Urinary bladder (tissue), 4 donors: ENCODE measurements around the gene PRRT2. TPM values are rescaled to one million over a fixed set of nuclear protein-coding genes. Genes with fewer than 3 reads are reported as not detected.

Source experiments
- DNase-seq: peaks from one replicate; pipeline ENCODE4 v3.0.0-alpha.2; 2015; ENCODE audit errors: extremely low spot score
- H3K27ac ChIP-seq: one replicate; pipeline ENCODE4 v1.5.1; 2013; ENCODE audit warnings: low read depth, mild to moderate bottlenecking, moderate library complexity
- H3K36me3 ChIP-seq: one replicate; pipeline ENCODE4 v1.6.1; 2013; ENCODE audit warnings: mild to moderate bottlenecking, moderate library complexity; ENCODE audit not compliant: insufficient read depth
- H3K4me1 ChIP-seq: one replicate; pipeline ENCODE4 v1.6.1; 2013; ENCODE audit warnings: mild to moderate bottlenecking, moderate library complexity; ENCODE audit not compliant: insufficient read depth
- H3K4me3 ChIP-seq: one replicate; pipeline ENCODE4 v1.5.1; 2013; ENCODE audit warnings: low read depth, low read length
- WGBS: extraction: QIAGEN DNeasy Blood & Tissue Kit; methylation state at CpG from one replicate; pipeline ENCODE4 v1.1.7; 2013; 5-methylcytosine and 5-hydroxymethylcytosine counted together
- polyA plus RNA-seq: library from polyadenylated mRNA; stranded (reverse); fragments of 200-250 nt; gene quantifications from one replicate; pipeline ENCODE4 v1.2.3, GENCODE V29; 2013
- total RNA-seq: library from RNA; depleted of rRNA; stranded (reverse); fragments of >200 nt; gene quantifications from one replicate; pipeline ENCODE4 v1.2.3, GENCODE V29; 2014
- donor health status: healthy with polysubstance abuse.
- donor health status: healthy.

PRRT2 gene
- total and polyA plus RNA-seq, 2 donors, result 7.9 to 8.2 TPM

GRCh38 chr16:29812754-29813643 lies 1.0 kb downstream of the PRRT2 start:
- Histone ChIP-seq H3K4me3 (peak overlapping the region; percentile 48), H3K36me3 (no peaks in the 10 kb centered on the region), H3K27ac (no peak overlapping the region), H3K4me1 (no peaks in the 10 kb centered on the region)
- 45% methylated on average over 9 of the region's 9 CpGs for WGBS
- DNase-seq, result no peak

- H3K4me3 ChIP-seq, result no peak overlapping the region
- no peak overlapping the region for H3K27ac ChIP-seq
- DNase-seq, result no peak
- H3K36me3 ChIP-seq, result no peaks in the 10 kb centered on the region
- no peaks in the 10 kb centered on the region for H3K4me1 ChIP-seq
- WGBS, result 65% methylated on average over 24 of the region's 24 CpGs
Measured at GRCh38 chr16:29813644-29814562, 1.9 kb downstream of the PRRT2 start.

- H3K36me3 ChIP-seq, result no peaks in the 10 kb centered on the region
- no peak overlapping the region for H3K27ac ChIP-seq
- peak overlapping the region; percentile 32 for H3K4me3 ChIP-seq
- H3K4me1 ChIP-seq, result no peaks in the 10 kb centered on the region
- DNase-seq, result no peak
- WGBS, result 65% methylated on average over 5 of the region's 5 CpGs
Measured at GRCh38 chr16:29814592-29814991, 2.6 kb downstream of the PRRT2 start.

DNA sequence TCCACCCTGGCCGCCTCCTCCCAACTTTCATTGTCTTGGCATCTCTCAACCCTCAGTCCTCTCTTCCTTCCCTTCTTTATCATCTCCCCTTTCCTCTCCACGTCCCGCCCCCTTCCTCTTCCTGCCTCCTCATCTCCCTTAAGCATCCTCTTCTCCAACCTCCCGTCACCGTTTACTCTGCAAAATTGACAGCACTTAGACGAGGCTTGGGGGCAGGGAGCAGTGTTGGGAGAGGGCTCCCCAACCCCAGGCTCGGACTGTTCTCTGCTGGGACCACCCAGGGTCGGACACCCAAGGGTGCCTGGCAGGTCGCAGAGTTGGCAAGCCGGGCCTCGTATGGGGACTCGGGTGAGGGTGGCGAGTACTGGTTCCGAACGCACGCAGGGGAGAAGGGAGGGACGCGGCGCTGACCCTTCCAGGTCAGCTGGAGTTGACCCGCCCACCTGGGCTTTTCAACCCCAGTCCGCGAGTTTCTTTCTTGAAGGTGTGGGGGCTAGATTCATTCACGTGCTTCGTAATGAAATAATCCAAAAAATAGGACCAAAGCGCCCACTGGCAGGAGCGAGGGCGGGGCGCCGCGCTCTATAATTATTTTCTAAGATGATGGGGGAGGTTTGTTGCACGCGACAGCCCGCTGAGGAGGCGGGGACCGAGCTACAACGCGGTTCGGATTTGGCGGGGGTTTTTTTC lies 3.2 kb downstream of the PRRT2 start:
- no peaks in the 10 kb centered on the region for H3K4me1 ChIP-seq
- WGBS, result 6% methylated on average over 39 of the region's 39 CpGs
- no peak for DNase-seq
- H3K27ac ChIP-seq, result peak overlapping the region; percentile 63
- peak overlapping the region; percentile 32 for H3K4me3 ChIP-seq
- no peaks in the 10 kb centered on the region for H3K36me3 ChIP-seq

- Histone ChIP-seq H3K4me1 (no peaks in the 10 kb centered on the region), H3K36me3 (no peaks in the 10 kb centered on the region), H3K27ac (peak within 1 kb of the TSS; percentile 87), H3K4me3 (peak within 1 kb of the TSS; percentile 59)
- DNase-seq, result peak; percentile 97
- WGBS, result under 1% methylated on average over 70 of the region's 70 CpGs
Measured at GRCh38 chr16:29815793-29816693, 4.0 kb downstream of the PRRT2 start, which contains the start of gene PAGR1. Gene PAGR1 (plus strand): TSS chr16:29816152. CDS start chr16:29816526, 374 bp downstream.

- no peaks in the 10 kb centered on the region for H3K36me3 ChIP-seq
- WGBS, result 4% methylated on average over 37 of the region's 37 CpGs
- peak overlapping the region; percentile 59 for H3K4me3 ChIP-seq
- DNase-seq, result no peak
- H3K27ac ChIP-seq, result peak overlapping the region; percentile 87
- H3K4me1 ChIP-seq, result no peaks in the 10 kb centered on the region
Measured at GRCh38 chr16:29816694-29817441, 4.9 kb downstream of the PRRT2 start.

DNA sequence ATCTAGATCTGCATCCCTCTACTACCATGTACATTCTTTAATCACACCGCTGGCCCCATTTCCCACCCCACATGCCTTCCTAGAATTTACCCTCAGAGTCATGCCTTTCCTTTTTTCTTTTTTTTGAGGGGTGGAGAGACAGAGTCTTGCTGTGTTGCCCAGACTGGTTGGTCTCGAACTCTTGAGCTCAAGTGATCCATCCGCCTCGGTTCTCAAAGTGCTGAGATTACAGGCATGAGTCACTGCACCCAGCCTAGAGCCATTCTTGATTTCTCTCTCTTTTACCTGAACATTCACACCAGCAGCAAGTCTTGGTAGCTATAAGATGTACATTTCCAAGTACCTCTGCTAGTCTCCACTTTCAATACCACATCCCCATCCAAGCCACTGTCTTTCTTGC lies 6.1 kb downstream of the PRRT2 start:
- Histone ChIP-seq H3K4me1 (peaks cover 2% of the 10 kb centered on the region), H3K36me3 (no peaks in the 10 kb centered on the region), H3K27ac (no peak overlapping the region), H3K4me3 (no peak overlapping the region)
- 84% methylated on average over 4 of the region's 4 CpGs for WGBS
- DNase-seq, result no peak

DNA sequence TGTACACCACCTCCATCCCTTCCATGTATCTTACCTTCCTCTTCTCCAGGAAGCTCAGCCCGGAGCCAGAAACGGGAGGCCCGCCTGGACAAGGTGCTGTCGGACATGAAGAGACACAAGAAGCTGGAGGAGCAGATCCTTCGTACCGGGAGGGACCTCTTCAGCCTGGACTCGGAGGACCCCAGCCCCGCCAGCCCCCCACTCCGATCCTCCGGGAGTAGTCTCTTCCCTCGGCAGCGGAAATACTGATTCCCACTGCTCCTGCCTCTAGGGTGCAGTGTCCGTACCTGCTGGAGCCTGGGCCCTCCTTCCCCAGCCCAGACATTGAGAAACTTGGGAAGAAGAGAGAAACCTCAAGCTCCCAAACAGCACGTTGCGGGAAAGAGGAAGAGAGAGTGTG lies 7.5 kb downstream of the PRRT2 start:
- Histone ChIP-seq H3K4me3 (no peak overlapping the region), H3K36me3 (no peaks in the 10 kb centered on the region), H3K4me1 (peaks cover 2% of the 10 kb centered on the region), H3K27ac (peak overlapping the region; percentile 77)
- 76% methylated on average over 15 of the region's 15 CpGs for WGBS
- no peak for DNase-seq

GRCh38 chr16:29820271-29820701 lies 8.3 kb downstream of the PRRT2 start, which contains the start of gene MVP:
Gene MVP (plus strand): TSS chr16:29820462. CDS start chr16:29830550, 10,088 bp downstream.
- DNase-seq, result no peak
- 0% methylated on average over 4 of the region's 4 CpGs for WGBS
- peak within 1 kb of the TSS; percentile 67 for H3K4me3 ChIP-seq
- H3K27ac ChIP-seq, result peak within 1 kb of the TSS; percentile 77
- peaks cover 2% of the 10 kb centered on the region for H3K4me1 ChIP-seq
- H3K36me3 ChIP-seq, result no peaks in the 10 kb centered on the region

- Histone ChIP-seq H3K27ac (peak overlapping the region; percentile 77), H3K4me3 (peak overlapping the region; percentile 67), H3K4me1 (peaks cover 4% of the 10 kb centered on the region), H3K36me3 (no peaks in the 10 kb centered on the region)
- no peak for DNase-seq
- WGBS, result 37% methylated on average over 11 of the region's 11 CpGs
Measured at GRCh38 chr16:29820730-29821642, 9.0 kb downstream of the PRRT2 start.

- Histone ChIP-seq H3K4me1 (peaks cover 5% of the 10 kb centered on the region), H3K4me3 (peak overlapping the region; percentile 67), H3K27ac (peak overlapping the region; percentile 77), H3K36me3 (no peaks in the 10 kb centered on the region)
- no peak for DNase-seq
- 43% methylated on average over 7 of the region's 7 CpGs for WGBS
Measured at GRCh38 chr16:29821643-29822115, 9.7 kb downstream of the PRRT2 start.
